AG09319 (cell line): ENCODE measurements around the gene UGT1A7.

Experiments
- DNase-seq: peaks from one replicate; pipeline ENCODE4 v3.0.0-alpha.2; 2010; ENCODE audit warnings: low read depth; ENCODE audit errors: extremely low read depth
- TF ChIP-seq, protein P1 (sequence below): IDR thresholded peaks from 2 replicates; pipeline ENCODE4 v1.5.1; 2011; ENCODE audit warnings: low read depth, mild to moderate bottlenecking, inconsistent platforms, low read length, moderate library complexity

UGT1A7 gene

GRCh38 chr2:233821196-233821595, 139.5 kb downstream of the UGT1A7 start:
- TF ChIP-seq, protein P1, sequence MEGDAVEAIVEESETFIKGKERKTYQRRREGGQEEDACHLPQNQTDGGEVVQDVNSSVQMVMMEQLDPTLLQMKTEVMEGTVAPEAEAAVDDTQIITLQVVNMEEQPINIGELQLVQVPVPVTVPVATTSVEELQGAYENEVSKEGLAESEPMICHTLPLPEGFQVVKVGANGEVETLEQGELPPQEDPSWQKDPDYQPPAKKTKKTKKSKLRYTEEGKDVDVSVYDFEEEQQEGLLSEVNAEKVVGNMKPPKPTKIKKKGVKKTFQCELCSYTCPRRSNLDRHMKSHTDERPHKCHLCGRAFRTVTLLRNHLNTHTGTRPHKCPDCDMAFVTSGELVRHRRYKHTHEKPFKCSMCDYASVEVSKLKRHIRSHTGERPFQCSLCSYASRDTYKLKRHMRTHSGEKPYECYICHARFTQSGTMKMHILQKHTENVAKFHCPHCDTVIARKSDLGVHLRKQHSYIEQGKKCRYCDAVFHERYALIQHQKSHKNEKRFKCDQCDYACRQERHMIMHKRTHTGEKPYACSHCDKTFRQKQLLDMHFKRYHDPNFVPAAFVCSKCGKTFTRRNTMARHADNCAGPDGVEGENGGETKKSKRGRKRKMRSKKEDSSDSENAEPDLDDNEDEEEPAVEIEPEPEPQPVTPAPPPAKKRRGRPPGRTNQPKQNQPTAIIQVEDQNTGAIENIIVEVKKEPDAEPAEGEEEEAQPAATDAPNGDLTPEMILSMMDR: no peak
- DNase-seq: no peak

DNA sequence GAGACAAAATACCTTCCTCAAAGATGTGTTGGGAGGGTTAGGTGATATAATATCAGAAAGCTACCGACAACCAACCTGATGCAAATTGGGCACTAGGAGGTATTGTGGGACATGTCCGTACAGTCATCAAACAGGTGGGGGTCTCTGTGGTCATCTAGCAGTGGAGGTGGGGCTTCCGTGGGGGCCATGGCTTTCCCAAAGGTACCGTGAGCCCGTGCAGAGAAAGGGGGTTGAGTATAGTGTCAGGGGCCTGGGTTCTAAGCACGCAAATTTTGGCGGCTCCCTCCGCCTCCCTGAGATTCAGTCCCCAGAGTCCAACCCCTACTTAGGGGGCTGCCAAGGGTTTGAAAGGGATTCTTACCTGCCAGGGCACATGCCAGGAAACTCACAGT, 140.0 kb downstream of the UGT1A7 start:
- no peak for DNase-seq
- TF ChIP-seq, protein P1: no peak

GRCh38 chr2:233822101-233822771, 140.5 kb downstream of the UGT1A7 start:
- TF ChIP-seq, protein P1: no peak
- DNase-seq: no peak
